Smooth muscle cell (in vitro differentiated cells): ENCODE data around the gene CBARP. TPM values are rescaled to one million over a fixed set of nuclear protein-coding genes. Genes with fewer than 3 reads are reported as not detected.

ENCODE experiments used
- DNase-seq: peaks from one replicate; lab custom pipeline; 2025; ENCODE audit not compliant: unreplicated experiment; lab: John Stamatoyannopoulos, UW
- H2AFZ ChIP-seq: fragments of 200-600 bp; sonication (generic); 2 replicates; pipeline ENCODE4 v1.6.0; 2016; ENCODE audit warnings: antibody characterized with exemption, low read depth, mild to moderate bottlenecking
- H3F3A ChIP-seq: fragments of 200-600 bp; sonication (generic); 2 replicates; pipeline ENCODE4 v1.6.0; 2017; ENCODE audit warnings: antibody characterized with exemption, low read depth
- H3K27ac ChIP-seq: fragments of 200-600 bp; sonication (generic); 2 replicates; pipeline ENCODE4 v1.5.1; 2016; ENCODE audit warnings: low read depth, mild to moderate bottlenecking
- H3K27me3 ChIP-seq: fragments of 200-600 bp; sonication (generic); 2 replicates; pipeline ENCODE4 v1.6.1; 2016; ENCODE audit warnings: low read depth, mild to moderate bottlenecking
- H3K36me3 ChIP-seq: fragments of 200-600 bp; sonication (generic); 2 replicates; pipeline ENCODE4 v1.5.1; 2016; ENCODE audit warnings: low read depth
- H3K4me1 ChIP-seq: fragments of 200-600 bp; sonication (generic); 2 replicates; pipeline ENCODE4 v1.5.1; 2016; ENCODE audit warnings: low read depth
- H3K4me2 ChIP-seq: fragments of 200-600 bp; sonication (generic); 2 replicates; pipeline ENCODE4 v1.6.0; 2016; ENCODE audit warnings: mild to moderate bottlenecking
- H3K4me3 ChIP-seq: fragments of 200-600 bp; sonication (generic); 2 replicates; pipeline ENCODE4 v1.5.1; 2016; ENCODE audit warnings: mild to moderate bottlenecking
- H3K79me2 ChIP-seq: fragments of 200-600 bp; sonication (generic); 2 replicates; pipeline ENCODE4 v1.6.0; 2016; ENCODE audit warnings: low read depth, mild to moderate bottlenecking
- H3K9ac ChIP-seq: fragments of 200-600 bp; sonication (generic); 2 replicates; pipeline ENCODE4 v1.6.0; 2016; ENCODE audit warnings: low read depth
- H3K9me3 ChIP-seq: fragments of 200-600 bp; sonication (generic); replicated peaks from 2 replicates; pipeline ENCODE4 v1.5.1; 2016; ENCODE audit warnings: low read depth
- H4K20me1 ChIP-seq: fragments of 200-600 bp; sonication (generic); 2 replicates; pipeline ENCODE4 v1.6.0; 2016; ENCODE audit warnings: low read depth
- WGBS: methylation state at CpG from one replicate; pipeline ENCODE4 v1.1.7; 2016; ENCODE audit warnings: low lambda C conversion rate; 5-methylcytosine and 5-hydroxymethylcytosine counted together
- polyA plus RNA-seq: library from polyadenylated mRNA; unstranded; fragments of >200 nt; fragmentation: Nextera tagmentation; extraction: Ambion mirVana; gene quantifications from 2 replicates; pipeline ENCODE4 v1.2.1, GENCODE V29; 2016
- total RNA-seq: library from RNA; depleted of rRNA; stranded (reverse); fragments of >200 nt; gene quantifications from 2 replicates; pipeline ENCODE4 v1.2.3, GENCODE V29; 2014
- TF ChIP-seq, protein P1 (sequence below): fragments of 200-600 bp; sonication (generic); IDR thresholded peaks from 2 replicates; pipeline ENCODE4 v1.5.1; 2017; ENCODE audit warnings: borderline replicate concordance, mild to moderate bottlenecking, antibody characterized with exemption; ENCODE audit not compliant: insufficient read depth, poor library complexity, severe bottlenecking

CBARP gene
- total and polyA plus RNA-seq, 2 experiments from 2014 or later = 2.7 to 10.5 TPM

DNA sequence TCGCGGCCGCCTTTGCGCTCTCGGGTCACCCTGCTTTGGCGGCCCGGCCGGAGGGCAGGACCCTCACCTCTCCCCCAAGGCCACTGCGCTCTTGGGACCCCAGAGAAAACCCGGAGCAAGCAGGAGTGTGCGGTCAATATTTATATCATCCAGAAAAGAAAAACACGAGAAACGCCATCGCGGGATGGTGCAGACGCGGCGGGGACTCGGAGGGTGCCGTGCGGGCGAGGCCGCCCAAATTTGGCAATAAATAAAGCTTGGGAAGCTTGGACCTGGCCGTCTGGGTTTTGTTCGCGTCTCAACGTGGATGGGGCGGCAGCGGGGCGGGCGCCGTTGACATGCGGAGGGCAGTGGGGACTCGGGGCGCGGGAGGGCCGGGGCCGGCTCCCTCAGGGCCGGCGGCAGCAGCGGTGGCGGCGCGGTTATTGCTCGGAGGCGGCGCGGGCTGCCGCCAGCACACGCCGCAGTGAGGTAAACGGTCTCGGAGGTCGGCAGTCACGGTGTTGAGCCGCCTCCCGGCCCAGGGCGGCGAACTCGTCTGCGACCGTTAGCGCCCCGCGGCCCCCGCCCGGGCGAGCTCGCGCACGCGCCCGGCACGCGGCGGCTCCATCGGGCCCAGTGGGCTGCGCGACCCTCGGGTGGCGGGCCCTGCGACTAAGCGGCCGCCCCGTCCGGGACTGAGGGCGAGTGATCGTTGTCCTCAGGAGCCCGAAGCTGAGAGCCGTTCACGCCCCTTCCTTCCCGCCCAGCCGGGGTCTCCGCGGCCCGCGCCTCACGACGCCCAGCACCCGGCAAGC, 9.4 kb downstream of the CBARP start:
- Histone ChIP-seq H3F3A (peaks cover 8% of the 10 kb centered on the region), H3K4me2 (no peak overlapping the region), H3K9ac (no peak overlapping the region), H3K27me3 (no peaks in the 10 kb centered on the region), H2AFZ (no peak overlapping the region), H3K4me1 (no peaks in the 10 kb centered on the region), H3K27ac (no peak overlapping the region), H3K9me3 (no peaks in the 10 kb centered on the region), H3K79me2 (no peaks in the 10 kb centered on the region), H3K4me3 (no peak overlapping the region), H4K20me1 (peaks cover 46% of the 10 kb centered on the region), H3K36me3 (no peaks in the 10 kb centered on the region)
- TF ChIP-seq, protein P1, sequence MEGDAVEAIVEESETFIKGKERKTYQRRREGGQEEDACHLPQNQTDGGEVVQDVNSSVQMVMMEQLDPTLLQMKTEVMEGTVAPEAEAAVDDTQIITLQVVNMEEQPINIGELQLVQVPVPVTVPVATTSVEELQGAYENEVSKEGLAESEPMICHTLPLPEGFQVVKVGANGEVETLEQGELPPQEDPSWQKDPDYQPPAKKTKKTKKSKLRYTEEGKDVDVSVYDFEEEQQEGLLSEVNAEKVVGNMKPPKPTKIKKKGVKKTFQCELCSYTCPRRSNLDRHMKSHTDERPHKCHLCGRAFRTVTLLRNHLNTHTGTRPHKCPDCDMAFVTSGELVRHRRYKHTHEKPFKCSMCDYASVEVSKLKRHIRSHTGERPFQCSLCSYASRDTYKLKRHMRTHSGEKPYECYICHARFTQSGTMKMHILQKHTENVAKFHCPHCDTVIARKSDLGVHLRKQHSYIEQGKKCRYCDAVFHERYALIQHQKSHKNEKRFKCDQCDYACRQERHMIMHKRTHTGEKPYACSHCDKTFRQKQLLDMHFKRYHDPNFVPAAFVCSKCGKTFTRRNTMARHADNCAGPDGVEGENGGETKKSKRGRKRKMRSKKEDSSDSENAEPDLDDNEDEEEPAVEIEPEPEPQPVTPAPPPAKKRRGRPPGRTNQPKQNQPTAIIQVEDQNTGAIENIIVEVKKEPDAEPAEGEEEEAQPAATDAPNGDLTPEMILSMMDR = no peak
- WGBS = 97% methylated on average over 60 of the region's 100 CpGs
- DNase-seq = no peak

DNA sequence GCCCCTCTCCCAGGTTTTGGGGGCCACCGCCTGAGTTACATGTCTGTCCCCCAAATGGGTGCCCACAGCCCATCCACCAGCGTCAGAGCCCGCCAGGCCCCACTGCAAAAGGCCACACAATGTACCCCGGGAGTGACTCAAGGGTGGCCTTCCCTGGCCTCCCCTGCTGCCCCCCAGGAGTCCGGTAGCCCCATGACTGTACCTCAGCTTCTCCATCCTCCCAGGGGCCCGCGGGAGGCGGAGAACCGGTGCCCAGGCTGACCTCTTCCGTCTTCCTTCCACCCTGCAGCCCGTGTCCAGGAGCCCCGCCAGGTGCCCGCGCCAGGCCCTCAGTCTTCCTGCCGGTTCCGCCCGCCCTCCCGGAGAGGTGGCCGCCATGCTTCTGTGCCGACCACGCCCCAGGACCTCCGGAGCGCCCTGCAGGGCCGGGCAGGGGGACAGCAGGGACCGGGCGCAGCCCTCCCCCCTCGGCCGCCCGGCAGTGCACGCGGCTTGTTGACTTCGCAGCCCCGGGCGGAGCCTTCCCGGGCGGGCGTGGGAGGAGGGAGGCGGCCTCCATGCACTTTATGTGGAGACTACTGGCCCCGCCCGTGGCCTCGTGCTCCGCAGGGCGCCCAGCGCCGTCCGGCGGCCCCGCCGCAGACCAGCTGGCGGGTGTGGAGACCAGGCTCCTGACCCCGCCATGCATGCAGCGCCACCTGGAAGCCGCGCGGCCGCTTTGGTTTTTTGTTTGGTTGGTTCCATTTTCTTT, 10.3 kb downstream of the CBARP start:
- no peak overlapping the region for H3K9ac ChIP-seq
- H2AFZ ChIP-seq = no peak overlapping the region
- DNase-seq = no peak
- H3K36me3 ChIP-seq = no peaks in the 10 kb centered on the region
- H4K20me1 ChIP-seq = peaks cover 42% of the 10 kb centered on the region
- no peaks in the 10 kb centered on the region for H3K27me3 ChIP-seq
- no peaks in the 10 kb centered on the region for H3K4me1 ChIP-seq
- H3K4me3 ChIP-seq = no peak overlapping the region
- no peaks in the 10 kb centered on the region for H3K9me3 ChIP-seq
- TF ChIP-seq, protein P1 = no peak
- 94% methylated on average over 55 of the region's 56 CpGs for WGBS
- no peaks in the 10 kb centered on the region for H3K79me2 ChIP-seq
- H3K27ac ChIP-seq = no peak overlapping the region
- H3K4me2 ChIP-seq = no peak overlapping the region
- peaks cover 3% of the 10 kb centered on the region for H3F3A ChIP-seq

DNA sequence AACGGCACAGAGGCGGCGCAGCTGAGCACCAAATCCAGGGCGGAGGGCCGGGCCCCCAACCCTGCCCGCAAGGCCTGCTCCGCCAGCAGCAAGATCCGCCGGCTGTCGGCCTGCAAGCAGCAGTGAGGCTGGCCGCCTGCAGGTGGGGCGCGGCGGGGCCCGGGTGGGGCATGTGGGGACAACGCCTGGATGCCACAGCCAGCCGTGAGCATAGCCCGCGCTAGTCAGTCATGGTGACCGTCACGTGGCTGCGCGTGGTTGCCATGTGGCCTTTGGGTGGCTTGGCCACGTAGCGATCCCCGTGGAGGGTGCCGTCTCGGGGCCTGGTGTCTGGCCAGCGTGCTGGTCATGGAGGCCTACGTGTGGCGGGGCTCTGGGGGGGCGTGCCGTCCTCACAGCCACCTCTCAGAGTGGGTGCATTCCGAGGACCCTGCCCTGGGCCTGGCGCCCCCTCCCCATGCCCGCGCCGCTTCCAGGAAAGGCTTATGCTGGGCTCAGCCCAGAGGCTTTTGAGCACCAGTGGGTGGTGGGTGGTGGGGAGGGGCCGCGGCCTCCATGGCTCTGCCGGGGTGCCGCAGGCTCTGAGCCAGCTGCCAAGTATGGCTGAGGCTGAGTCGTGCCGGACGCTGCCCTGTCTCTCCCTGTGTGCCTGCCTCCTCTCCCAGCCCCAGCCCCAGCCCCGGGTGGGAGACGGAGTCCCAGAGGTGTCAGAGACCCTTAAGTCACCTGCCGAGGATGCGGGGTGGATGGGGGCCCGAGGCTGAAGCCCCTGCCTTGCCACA, 11.1 kb downstream of the CBARP start:
- WGBS = 97% methylated on average over 38 of the region's 50 CpGs
- Histone ChIP-seq H3K4me3 (no peak overlapping the region), H3K79me2 (no peaks in the 10 kb centered on the region), H3K9ac (no peak overlapping the region), H3K27me3 (no peaks in the 10 kb centered on the region), H3K27ac (no peak overlapping the region), H3F3A (no peaks in the 10 kb centered on the region), H3K36me3 (no peaks in the 10 kb centered on the region), H3K4me2 (no peak overlapping the region), H3K4me1 (no peaks in the 10 kb centered on the region), H4K20me1 (peaks cover 42% of the 10 kb centered on the region), H3K9me3 (no peaks in the 10 kb centered on the region), H2AFZ (no peak overlapping the region)
- TF ChIP-seq, protein P1 = no peak
- DNase-seq = no peak
